ENCODE measurements around the gene MAP4K3. TPM values are rescaled to one million over a fixed set of nuclear protein-coding genes. Genes with fewer than 3 reads are reported as not detected.

Gene MAP4K3
- total and polyA plus RNA-seq, 3 donors from 2014 or later: 37.6 to 59.6 (median 58.8) TPM

DNA sequence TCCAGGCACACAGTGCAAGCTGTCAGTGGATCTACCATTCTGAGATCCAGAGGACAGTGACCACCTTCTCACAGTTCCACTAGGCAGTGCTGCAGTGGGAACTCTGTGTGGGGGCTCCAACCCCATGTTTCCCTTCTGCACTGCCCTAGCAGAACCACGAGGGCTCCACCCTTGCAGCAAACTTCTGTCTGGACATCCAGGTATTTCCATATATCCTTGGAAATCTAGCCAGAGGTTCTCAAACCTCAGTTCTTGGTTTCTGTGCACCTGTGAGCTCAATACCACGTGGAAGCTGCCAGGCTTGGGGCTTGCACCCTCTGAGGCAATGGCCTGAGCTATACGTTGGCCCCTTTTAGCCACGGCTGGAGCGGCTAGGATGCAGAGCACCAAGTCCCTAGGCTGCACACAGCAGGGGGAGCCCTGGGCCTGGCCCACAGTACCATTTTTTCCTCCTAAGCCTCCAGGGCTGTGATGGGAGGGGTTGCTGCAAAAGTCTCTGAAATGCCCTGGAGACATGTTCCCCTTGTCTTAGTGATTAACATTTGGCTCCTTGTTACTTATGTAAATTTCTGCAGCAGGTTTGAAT is 77.5 kb downstream of the MAP4K3 start:
- Histone ChIP-seq H3K27me3 (no peaks in the 10 kb centered on the region), H3K27ac (no peak overlapping the region), H3K4me3 (no peak overlapping the region), H3K4me1 (peaks cover 3% of the 10 kb centered on the region), H3K9me3 (no peaks in the 10 kb centered on the region), H3K36me3 (ENCODE audit: low read depth, missing control alignments) (no peaks in the 10 kb centered on the region)
- intact Hi-C loops (cut with DNase I; ENCODE audit: low total_unique reads): no loop called here
- TF ChIP-seq, protein P1, sequence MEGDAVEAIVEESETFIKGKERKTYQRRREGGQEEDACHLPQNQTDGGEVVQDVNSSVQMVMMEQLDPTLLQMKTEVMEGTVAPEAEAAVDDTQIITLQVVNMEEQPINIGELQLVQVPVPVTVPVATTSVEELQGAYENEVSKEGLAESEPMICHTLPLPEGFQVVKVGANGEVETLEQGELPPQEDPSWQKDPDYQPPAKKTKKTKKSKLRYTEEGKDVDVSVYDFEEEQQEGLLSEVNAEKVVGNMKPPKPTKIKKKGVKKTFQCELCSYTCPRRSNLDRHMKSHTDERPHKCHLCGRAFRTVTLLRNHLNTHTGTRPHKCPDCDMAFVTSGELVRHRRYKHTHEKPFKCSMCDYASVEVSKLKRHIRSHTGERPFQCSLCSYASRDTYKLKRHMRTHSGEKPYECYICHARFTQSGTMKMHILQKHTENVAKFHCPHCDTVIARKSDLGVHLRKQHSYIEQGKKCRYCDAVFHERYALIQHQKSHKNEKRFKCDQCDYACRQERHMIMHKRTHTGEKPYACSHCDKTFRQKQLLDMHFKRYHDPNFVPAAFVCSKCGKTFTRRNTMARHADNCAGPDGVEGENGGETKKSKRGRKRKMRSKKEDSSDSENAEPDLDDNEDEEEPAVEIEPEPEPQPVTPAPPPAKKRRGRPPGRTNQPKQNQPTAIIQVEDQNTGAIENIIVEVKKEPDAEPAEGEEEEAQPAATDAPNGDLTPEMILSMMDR (IDR thresholded peaks at IDR 0.05): no peak
- no peak for TF ChIP-seq POLR2A (IDR thresholded peaks at IDR 0.05)
- WGBS, 2 donors: 96 to 100% methylated on average over 4 to 5 of the region's 5 CpGs
- DNase-seq: no peak

DNA sequence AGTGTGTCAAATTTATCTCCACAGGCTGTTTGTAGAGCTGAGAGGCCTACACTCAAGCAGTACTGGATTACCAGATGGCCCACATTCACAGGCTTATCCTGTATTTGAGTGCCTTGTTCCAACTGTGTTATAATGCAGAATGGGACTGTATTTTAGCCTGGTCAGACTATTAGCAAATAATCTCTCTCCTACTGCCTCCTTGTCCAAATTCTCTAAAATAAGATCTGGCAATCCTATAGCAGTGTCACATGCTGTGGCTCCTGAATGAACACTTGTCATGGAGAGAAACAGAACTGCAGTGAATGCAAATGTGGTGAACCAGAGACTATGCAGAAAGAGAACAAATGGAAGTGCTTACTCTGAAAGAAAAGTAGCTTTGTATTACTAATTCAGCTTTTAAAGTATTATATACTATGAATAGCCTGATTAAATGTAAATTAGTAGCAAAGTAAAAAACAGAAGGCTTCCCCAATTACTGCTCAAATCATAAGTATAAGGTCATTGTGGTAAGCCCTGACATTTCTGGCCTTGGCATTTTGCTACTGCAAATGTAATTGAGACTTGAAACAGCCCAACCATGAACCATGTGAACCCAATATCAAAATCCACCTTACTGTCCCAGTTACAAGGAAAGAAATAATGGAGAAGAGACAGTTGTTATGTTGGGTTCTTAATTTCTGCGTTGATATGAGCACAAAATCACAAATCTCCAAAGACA is 80.0 kb downstream of the MAP4K3 start:
- H3K4me3 ChIP-seq: no peak overlapping the region
- H3K27me3 ChIP-seq: no peaks in the 10 kb centered on the region
- no peaks in the 10 kb centered on the region for H3K36me3 ChIP-seq (ENCODE audit: low read depth, missing control alignments)
- H3K9me3 ChIP-seq: no peaks in the 10 kb centered on the region
- TF ChIP-seq, protein P1 (IDR thresholded peaks at IDR 0.05): no peak
- no peak for TF ChIP-seq POLR2A (IDR thresholded peaks at IDR 0.05)
- peaks cover 3% of the 10 kb centered on the region for H3K4me1 ChIP-seq
- no peak overlapping the region for H3K27ac ChIP-seq
- WGBS, 2 donors: 92 to 96% methylated on average over 1 of the region's 1 CpG
- intact Hi-C loops (cut with DNase I; ENCODE audit: low total_unique reads): no loop called here
- no peak for DNase-seq

DNA sequence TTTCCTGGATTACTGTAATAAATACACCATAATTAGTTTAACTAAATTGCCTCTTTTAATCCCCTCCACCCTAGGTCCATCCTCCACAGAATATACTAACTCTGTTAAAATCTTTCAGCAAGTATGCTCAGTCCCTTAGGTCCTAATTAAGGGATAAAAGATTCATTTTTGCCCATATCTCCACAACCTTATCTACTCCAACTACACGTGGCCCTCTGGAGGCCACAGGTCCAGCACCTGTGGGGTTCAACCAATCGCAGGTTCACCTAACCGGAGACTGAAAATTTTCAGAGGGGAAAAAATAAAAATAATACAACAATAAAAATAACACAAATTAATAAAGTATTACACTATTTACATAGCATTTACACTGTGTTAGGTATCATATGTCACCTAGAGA is 86.4 kb downstream of the MAP4K3 start:
- H3K36me3 ChIP-seq (ENCODE audit: low read depth, missing control alignments): no peaks in the 10 kb centered on the region
- intact Hi-C loops (cut with DNase I; ENCODE audit: low total_unique reads): no loop called here
- TF ChIP-seq, protein P1 (IDR thresholded peaks at IDR 0.05): no peak
- TF ChIP-seq POLR2A (IDR thresholded peaks at IDR 0.05): no peak
- no peak overlapping the region for H3K27ac ChIP-seq
- no peaks in the 10 kb centered on the region for H3K27me3 ChIP-seq
- 70 to 82% methylated on average over 3 of the region's 3 CpGs for WGBS, 2 donors
- DNase-seq: no peak
- H3K4me3 ChIP-seq: no peak overlapping the region
- no peaks in the 10 kb centered on the region for H3K4me1 ChIP-seq
- H3K9me3 ChIP-seq: no peaks in the 10 kb centered on the region

DNA sequence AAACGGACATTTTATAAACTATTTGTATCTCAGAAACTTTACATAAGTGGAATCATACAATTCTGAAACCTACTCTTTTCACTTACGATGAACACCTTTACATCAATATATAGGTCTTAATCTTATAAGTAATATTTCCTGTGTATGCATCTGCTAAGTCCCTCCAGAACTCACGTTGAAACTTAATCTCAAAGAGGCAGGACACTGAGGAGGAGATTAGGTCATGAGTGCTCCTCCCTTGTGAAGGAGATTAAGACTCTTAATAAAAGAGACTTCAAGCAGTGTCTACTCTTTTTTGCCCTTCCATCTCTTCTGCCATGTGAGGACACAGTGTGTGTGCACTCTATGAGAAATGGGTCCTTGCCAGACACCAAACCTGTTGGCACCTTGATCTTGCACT is 98.6 kb downstream of the MAP4K3 start:
- no peak for TF ChIP-seq POLR2A (IDR thresholded peaks at IDR 0.05)
- TF ChIP-seq, protein P1 (IDR thresholded peaks at IDR 0.05): no peak
- intact Hi-C loops (cut with DNase I; ENCODE audit: low total_unique reads): no loop called here
- Histone ChIP-seq H3K9me3 (no peaks in the 10 kb centered on the region), H3K4me1 (no peaks in the 10 kb centered on the region), H3K27ac (no peak overlapping the region), H3K36me3 (ENCODE audit: low read depth, missing control alignments) (no peaks in the 10 kb centered on the region), H3K4me3 (no peak overlapping the region), H3K27me3 (no peaks in the 10 kb centered on the region)
- WGBS, 2 donors: 77 to 87% methylated on average over 3 of the region's 3 CpGs
- no peak for DNase-seq

DNA sequence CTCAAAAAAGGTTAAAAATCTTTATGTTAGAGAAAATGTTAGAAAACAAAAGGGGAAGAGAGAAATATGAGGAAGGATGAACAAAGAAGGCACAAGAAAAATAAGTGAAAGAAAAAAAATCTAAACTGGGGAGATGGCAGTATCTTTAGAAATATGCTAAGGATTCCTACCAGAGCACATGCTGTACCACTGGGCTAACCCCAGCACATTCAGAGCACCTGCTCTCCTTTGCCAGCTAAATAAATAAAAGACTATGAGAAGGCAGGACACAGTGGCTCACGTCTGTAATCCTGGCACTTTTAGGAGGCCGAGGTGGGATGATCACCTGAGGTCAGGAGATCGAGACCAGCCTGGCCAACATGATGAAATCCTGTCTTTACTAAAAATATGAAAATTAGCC is 101.2 kb downstream of the MAP4K3 start:
- Histone ChIP-seq H3K36me3 (ENCODE audit: low read depth, missing control alignments) (no peaks in the 10 kb centered on the region), H3K4me3 (no peak overlapping the region), H3K27me3 (no peaks in the 10 kb centered on the region), H3K27ac (no peak overlapping the region), H3K9me3 (no peaks in the 10 kb centered on the region), H3K4me1 (no peaks in the 10 kb centered on the region)
- DNase-seq: no peak
- no peak for TF ChIP-seq POLR2A (IDR thresholded peaks at IDR 0.05)
- TF ChIP-seq, protein P1 (IDR thresholded peaks at IDR 0.05): no peak
- 85 to 88% methylated on average over 3 of the region's 3 CpGs for WGBS, 2 donors
- intact Hi-C loops (cut with DNase I; ENCODE audit: low total_unique reads): no loop called here
